ENCODE measurements around the gene GP1BB. TPM values are rescaled to one million over a fixed set of nuclear protein-coding genes. Genes with fewer than 3 reads are reported as not detected.

Gene GP1BB
- total and polyA plus RNA-seq, 2 of the 13 experiments (the other 11 are each of a cell fraction or from before 2014, with no cell fraction given), result not detected

- peak; percentile 47; the same call in 1 of the 2 replicates for TF ChIP-seq ZFP91 (CRISPR knock-in tag; IDR thresholded peaks at IDR 0.05; ENCODE audit: borderline replicate concordance)
- peak; percentile 34; the same call in 1 of the 2 replicates for TF ChIP-seq SALL1 (CRISPR knock-in tag; IDR thresholded peaks at IDR 0.05)
- no peak for TF ChIP-seq ZNF264 (CRISPR knock-in tag; IDR thresholded peaks at IDR 0.05)
- TF ChIP-seq TBP (CRISPR knock-in tag; IDR thresholded peaks at IDR 0.05), result no peak
- no peak for TF ChIP-seq MAX (IDR thresholded peaks at IDR 0.05)
- TF ChIP-seq ZNF782 (CRISPR knock-in tag; IDR thresholded peaks at IDR 0.05; ENCODE audit: borderline replicate concordance), result no peak
- no peak for TF ChIP-seq SCMH1 (CRISPR knock-in tag; IDR thresholded peaks at IDR 0.05; ENCODE audit: borderline replicate concordance)
- TF ChIP-seq TRIM24 (CRISPR knock-in tag; IDR thresholded peaks at IDR 0.05), result no peak
- no peak for TF ChIP-seq ETS1 (CRISPR knock-in tag; IDR thresholded peaks at IDR 0.05)
- no peak for TF ChIP-seq ZNF574 (CRISPR knock-in tag; IDR thresholded peaks at IDR 0.05)
- no peak for TF ChIP-seq ARID2 (CRISPR knock-in tag; IDR thresholded peaks at IDR 0.05; ENCODE audit: borderline replicate concordance)
- TF ChIP-seq ZBTB34 (CRISPR knock-in tag; IDR thresholded peaks at IDR 0.05), result no peak
- 0 out of 2 replicates have a peak, but pooled peaks have one; percentile 23 for TF ChIP-seq EZH2 (conservative IDR thresholded peaks at IDR 0.05; ENCODE audit: low read depth, low read length)
- no peak for TF ChIP-seq ZKSCAN8 (CRISPR knock-in tag; IDR thresholded peaks at IDR 0.05; ENCODE audit: borderline replicate concordance)
- peak; percentile 66 for TF ChIP-seq ZNF687 (CRISPR knock-in tag; IDR thresholded peaks at IDR 0.05)
- TF ChIP-seq ZNF629 (CRISPR knock-in tag; conservative IDR thresholded peaks at IDR 0.05), result no peak
- TF ChIP-seq MTF1 (CRISPR knock-in tag; IDR thresholded peaks at IDR 0.05), result no peak
Measured at GRCh38 chr22:19761725-19762567, 38.6 kb downstream of the GP1BB start (continued).

Data from HepG2 (cell line).